SK-N-SH (cell line): Measurements from ENCODE around the gene ASIC4.

Experiments used
- CHD2 ChIP-seq: fragments of 150-350 bp; IDR thresholded peaks from 2 replicates; pipeline ENCODE4 v1.6.1; 2018; ENCODE audit warnings: low read length; ENCODE audit not compliant: partially characterized antibody
- ELF1 ChIP-seq: IDR thresholded peaks from 2 replicates; pipeline ENCODE4 v1.4.0; 2012
- FOXJ3 ChIP-seq: sonication (generic); formaldehyde crosslinking; IDR thresholded peaks from 2 replicates; pipeline ENCODE4 v1.5.1; 2020; ENCODE audit warnings: mild to moderate bottlenecking, missing genetic modification reagents
- GABPA ChIP-seq: IDR thresholded peaks from 2 replicates; pipeline ENCODE4 v1.4.0; 2012; ENCODE audit warnings: low read depth, mild to moderate bottlenecking
- MEF2A ChIP-seq: IDR thresholded peaks from 2 replicates; pipeline ENCODE4 v1.4.0; 2012; ENCODE audit warnings: low read depth, borderline replicate concordance
- POLR2AphosphoS5 ChIP-seq: IDR thresholded peaks from 2 replicates; pipeline ENCODE4 v1.6.1; 2012; ENCODE audit warnings: low read depth, low read length
- TF ChIP-seq, protein P1 (sequence below): IDR thresholded peaks from 2 replicates; pipeline ENCODE4 v1.6.1; 2012; ENCODE audit warnings: mild to moderate bottlenecking, low read depth, low read length, moderate library complexity
- TF ChIP-seq, protein P2 (sequence below): fragments of 200-600 bp; sonication (generic); IDR thresholded peaks from 2 replicates; pipeline ENCODE4 v1.6.1; 2017; ENCODE audit warnings: antibody characterized with exemption, mild to moderate bottlenecking, moderate library complexity

DNA sequence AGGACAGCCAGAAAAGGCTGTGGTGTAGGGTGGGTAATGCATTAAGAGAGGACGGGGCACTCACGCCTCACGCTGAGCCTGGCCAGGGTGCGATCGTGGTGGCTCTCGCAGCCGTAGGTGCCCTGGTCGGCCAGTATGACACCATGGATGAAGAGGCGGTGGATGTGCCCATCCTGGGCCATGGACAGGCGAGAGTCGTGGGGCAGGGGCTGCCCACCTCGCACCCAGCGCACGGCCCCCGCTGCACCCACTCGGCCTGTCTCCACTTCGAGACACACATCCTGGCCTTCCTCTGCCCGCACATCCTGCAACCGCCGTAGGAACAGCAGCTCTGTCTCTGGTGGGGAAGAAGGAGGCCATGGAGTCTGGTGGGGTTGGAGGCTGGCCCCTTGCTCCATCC is 41.7 kb downstream of the ASIC4 start:
- TF ChIP-seq CHD2 (no peak), ELF1 (no peak), MEF2A (no peak), GABPA (no peak), POLR2AphosphoS5 (no peak), FOXJ3 (CRISPR knock-in tag) (no peak)
- TF ChIP-seq, protein P1, sequence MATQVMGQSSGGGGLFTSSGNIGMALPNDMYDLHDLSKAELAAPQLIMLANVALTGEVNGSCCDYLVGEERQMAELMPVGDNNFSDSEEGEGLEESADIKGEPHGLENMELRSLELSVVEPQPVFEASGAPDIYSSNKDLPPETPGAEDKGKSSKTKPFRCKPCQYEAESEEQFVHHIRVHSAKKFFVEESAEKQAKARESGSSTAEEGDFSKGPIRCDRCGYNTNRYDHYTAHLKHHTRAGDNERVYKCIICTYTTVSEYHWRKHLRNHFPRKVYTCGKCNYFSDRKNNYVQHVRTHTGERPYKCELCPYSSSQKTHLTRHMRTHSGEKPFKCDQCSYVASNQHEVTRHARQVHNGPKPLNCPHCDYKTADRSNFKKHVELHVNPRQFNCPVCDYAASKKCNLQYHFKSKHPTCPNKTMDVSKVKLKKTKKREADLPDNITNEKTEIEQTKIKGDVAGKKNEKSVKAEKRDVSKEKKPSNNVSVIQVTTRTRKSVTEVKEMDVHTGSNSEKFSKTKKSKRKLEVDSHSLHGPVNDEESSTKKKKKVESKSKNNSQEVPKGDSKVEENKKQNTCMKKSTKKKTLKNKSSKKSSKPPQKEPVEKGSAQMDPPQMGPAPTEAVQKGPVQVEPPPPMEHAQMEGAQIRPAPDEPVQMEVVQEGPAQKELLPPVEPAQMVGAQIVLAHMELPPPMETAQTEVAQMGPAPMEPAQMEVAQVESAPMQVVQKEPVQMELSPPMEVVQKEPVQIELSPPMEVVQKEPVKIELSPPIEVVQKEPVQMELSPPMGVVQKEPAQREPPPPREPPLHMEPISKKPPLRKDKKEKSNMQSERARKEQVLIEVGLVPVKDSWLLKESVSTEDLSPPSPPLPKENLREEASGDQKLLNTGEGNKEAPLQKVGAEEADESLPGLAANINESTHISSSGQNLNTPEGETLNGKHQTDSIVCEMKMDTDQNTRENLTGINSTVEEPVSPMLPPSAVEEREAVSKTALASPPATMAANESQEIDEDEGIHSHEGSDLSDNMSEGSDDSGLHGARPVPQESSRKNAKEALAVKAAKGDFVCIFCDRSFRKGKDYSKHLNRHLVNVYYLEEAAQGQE: no peak
- TF ChIP-seq, protein P2, sequence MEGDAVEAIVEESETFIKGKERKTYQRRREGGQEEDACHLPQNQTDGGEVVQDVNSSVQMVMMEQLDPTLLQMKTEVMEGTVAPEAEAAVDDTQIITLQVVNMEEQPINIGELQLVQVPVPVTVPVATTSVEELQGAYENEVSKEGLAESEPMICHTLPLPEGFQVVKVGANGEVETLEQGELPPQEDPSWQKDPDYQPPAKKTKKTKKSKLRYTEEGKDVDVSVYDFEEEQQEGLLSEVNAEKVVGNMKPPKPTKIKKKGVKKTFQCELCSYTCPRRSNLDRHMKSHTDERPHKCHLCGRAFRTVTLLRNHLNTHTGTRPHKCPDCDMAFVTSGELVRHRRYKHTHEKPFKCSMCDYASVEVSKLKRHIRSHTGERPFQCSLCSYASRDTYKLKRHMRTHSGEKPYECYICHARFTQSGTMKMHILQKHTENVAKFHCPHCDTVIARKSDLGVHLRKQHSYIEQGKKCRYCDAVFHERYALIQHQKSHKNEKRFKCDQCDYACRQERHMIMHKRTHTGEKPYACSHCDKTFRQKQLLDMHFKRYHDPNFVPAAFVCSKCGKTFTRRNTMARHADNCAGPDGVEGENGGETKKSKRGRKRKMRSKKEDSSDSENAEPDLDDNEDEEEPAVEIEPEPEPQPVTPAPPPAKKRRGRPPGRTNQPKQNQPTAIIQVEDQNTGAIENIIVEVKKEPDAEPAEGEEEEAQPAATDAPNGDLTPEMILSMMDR: no peak
